ENCODE measurements around the gene AGAP3.

The AGAP3 gene

DNA sequence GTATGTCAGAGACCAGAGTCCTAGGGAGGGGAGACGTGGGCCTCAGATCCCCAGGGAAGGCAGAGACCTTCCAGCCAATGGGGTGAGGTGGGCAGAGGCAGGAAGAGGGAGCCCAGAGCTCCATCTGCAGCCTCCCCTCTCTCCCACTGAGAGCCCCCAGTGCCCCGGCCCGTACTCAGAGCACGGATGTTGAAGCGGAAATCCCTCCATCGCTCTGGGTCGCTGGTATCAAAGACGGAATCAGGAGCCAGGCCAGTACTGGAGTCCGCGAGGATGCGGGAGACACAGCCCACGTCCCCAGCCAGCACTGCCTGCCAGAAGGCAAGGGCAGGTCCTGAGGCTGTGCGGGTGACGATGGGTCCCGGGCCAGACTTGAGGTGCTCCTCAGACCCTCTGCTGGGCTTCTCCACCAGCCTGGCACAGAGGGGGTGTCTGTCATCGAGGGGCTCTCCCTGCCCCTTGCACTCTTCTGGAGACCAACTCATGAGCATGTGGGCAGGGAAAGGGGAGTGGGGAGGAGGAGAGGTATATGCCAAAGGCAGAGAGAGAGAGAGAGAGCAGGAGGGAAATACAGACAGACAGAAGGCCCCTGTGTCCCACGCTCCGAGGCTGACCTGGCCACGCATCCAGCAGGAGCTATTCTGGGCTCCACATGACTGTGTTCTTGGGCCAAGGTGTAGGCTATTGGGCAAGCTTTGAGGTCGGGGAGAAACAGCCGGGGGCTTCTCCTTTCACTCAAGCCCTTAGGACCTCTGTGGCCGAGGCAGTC, 100.5 kb downstream of the AGAP3 start, which contains the start of gene ASB10:
Gene ASB10 (minus strand): TSS at position 611 of the 769 bp plus-strand sequence. CDS start 120 bp downstream, at position 491.
- DNase-seq (ENCODE audit: low read depth) = no peak

DNA sequence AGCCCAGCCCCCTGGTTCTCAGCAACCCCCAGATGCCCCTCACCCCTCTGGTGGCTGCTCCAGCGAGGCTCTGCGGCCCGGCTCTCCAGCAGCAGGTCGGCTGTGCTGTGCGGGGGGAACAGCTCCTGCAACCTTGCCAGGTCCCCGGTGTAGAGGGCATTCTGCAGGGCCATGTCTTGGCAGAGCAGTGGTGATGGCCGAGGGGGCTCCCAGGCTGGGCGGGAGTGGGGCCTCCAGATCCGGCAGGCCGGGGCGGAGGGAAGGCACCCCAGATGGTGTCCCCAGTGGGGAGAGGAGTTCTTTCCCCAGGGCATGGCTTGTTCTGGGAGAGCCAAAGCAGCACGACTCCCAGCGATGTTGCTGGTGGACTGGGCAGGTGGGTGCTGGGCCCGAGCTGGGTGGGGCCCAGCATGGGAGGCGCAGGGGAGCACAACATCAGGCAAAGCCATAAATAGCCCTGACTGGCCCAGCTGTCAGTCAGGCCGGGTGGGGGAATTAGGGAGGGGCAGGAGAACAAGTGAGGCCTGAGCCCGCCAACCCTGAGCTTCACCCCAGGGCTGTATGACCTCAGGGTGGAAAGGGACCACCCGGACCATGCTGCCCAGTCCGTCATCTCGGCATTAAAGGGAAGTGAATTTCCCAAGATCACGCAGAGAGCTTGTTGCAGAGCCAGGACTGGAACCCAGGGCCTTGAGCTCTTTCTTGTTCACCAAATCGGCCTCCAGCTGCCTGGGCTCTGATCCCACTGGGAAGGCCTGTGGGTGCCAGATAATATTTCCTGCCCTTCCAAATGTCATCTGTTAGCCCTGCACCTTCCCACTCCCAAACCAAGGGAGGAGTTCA, 101.4 kb downstream of the AGAP3 start:
- no peak for DNase-seq (ENCODE audit: low read depth)

DNA sequence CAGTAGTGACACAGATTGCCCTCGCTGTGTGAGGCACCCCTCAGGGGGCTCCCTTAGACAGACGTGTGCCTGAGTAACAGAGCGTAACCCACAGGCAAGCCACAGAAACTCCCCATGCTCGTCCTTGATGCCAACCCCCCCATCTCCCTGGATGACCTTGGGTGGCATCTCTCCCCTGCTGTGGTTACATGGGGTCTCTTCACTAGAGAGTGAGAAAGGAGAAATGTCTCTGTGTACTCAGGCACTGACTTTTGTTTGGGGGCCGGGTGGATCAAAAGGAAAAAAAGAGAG, 101.9 kb downstream of the AGAP3 start:
- no peak for DNase-seq (ENCODE audit: low read depth)

DNA sequence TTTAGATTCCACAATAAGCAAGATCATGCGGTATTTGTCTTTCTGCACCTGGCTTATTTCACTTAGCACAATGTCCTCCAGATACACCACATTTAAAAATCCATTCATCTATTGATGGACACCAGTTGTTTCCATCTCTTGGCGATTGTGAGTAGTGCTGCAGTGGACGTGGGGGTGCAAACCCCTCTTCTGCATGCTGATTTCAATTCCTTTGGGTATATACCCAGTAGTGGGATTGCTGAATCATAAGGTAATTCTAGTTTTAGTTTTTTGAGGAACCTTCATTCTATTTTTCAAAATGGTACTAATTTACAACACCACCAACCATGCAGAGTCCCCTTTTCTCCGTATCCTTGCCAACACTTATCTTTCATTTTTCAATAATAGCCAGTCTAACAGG, 102.8 kb downstream of the AGAP3 start:
- DNase-seq (ENCODE audit: low read depth) = no peak

DNA sequence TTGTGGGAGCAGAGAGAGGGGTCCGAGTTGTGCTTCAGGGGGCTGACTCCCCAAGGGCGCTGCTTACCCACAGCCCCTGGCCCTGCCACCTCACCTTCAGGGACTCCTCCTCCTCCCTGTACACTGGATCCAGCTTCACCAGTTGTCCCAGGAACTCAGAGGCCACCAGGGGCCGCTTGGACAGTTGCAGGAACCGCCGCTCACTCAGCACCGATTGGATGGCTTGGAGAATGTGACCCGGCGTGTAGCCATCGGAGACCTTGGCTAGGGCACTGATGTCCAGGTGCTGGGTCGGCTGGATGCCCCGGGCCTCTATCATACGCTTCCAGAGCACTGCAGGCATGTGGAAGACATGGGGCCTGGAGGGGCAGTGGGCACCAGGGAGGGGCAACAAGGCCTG, 105.3 kb downstream of the AGAP3 start:
- no peak for DNase-seq (ENCODE audit: low read depth)

DNA sequence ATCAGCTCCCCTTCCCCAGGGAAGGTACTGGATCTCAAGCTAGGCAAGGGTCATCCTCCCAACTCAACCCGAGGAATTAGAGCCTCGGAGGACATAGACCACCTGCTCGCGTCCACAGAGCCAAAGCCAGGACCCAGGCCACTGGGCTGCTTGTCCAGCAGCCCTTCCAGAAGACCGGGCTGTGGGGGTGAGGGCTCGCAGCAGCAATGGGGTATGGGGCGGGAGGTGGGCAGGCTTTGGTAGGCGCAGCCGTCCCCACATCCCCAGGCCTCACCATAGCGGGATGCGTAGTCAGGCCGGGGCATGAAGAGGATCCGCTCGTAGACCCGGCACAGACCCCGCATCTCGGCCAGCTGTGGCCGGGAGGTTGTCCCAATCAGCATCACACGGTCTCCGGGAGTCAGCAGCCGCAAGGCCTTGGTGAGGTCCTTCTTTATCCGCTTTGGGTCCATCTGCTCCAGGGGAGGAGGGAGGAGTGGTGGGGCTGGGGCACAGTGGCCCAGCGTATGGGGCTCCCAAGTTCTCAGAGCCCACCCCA, 105.8 kb downstream of the AGAP3 start:
- no peak for DNase-seq (ENCODE audit: low read depth)

DNA sequence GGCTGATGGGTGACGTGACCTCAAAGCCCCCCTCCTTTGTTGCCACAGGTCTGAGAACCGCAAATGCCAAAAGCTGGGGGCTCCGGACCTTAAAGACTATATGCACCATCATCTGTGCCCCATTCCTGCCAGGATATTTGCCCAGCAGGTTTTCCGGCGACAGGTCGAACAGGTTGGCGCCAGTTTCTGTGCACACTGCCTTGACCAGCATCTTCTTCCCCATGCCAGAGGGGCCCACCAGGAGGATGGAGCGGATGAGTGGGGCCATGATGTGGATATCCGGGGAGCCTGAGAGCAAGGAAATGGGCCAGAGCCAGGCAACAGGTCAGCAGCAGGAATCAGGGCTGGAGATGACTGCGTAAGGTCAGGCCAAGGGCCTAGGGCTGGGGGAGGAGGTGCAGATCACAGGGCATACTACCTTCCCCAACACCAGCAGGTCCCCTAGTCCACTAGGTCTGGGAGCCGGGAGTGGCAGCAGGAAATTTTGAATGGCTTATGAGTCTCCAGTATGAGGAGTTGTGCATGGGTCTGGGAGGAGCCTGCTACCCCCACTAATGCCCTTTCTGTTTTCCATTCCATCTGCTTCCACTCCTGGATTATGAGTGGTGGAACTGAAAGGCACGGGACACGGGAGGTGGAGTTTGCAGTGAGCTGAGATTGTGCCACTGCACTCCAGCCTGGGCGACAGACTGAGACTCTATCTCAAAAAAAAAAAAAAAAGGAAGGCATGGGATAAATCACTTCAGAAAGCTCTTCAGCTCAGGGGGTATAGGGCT, 107.1 kb downstream of the AGAP3 start:
- DNase-seq (ENCODE audit: low read depth) = no peak
